ENCODE measurements around the gene SUPT6H.

- TF ChIP-seq, protein P1, sequence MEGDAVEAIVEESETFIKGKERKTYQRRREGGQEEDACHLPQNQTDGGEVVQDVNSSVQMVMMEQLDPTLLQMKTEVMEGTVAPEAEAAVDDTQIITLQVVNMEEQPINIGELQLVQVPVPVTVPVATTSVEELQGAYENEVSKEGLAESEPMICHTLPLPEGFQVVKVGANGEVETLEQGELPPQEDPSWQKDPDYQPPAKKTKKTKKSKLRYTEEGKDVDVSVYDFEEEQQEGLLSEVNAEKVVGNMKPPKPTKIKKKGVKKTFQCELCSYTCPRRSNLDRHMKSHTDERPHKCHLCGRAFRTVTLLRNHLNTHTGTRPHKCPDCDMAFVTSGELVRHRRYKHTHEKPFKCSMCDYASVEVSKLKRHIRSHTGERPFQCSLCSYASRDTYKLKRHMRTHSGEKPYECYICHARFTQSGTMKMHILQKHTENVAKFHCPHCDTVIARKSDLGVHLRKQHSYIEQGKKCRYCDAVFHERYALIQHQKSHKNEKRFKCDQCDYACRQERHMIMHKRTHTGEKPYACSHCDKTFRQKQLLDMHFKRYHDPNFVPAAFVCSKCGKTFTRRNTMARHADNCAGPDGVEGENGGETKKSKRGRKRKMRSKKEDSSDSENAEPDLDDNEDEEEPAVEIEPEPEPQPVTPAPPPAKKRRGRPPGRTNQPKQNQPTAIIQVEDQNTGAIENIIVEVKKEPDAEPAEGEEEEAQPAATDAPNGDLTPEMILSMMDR (IDR thresholded peaks at IDR 0.05) = no peak
- TF ChIP-seq EZH2 (IDR thresholded peaks at IDR 0.05; ENCODE audit: borderline replicate concordance, insufficient read depth, low read depth, low read length, poor library complexity, severe bottlenecking) = no peak
Measured at GRCh38 chr17:28716740-28717577, 55.0 kb downstream of the SUPT6H start.
